Neutrophil (primary cell): Measurements from ENCODE around the gene USP48.

Source experiments
- H3K27ac ChIP-seq: fragments of 200-600 bp; sonication (generic); 2 replicates; pipeline ENCODE4 v1.5.1; 2016; ENCODE audit warnings: mild to moderate bottlenecking, moderate library complexity
- H3K27me3 ChIP-seq: fragments of 200-600 bp; sonication (generic); 2 replicates; pipeline ENCODE4 v1.6.0; 2016; ENCODE audit warnings: mild to moderate bottlenecking
- H3K36me3 ChIP-seq: fragments of 200-600 bp; sonication (generic); 2 replicates; pipeline ENCODE4 v1.5.1; 2017
- H3K4me1 ChIP-seq, 2 experiments: fragments of 200-600 bp in 1 of 2; sonication (generic) in 1 of 2; 1 replicate in 1 of 2; 2 replicates in 1 of 2; pipeline versions ENCODE4 v1.5.1 to v1.6.1; 2013 to 2016; ENCODE audit warnings: low read depth in 1 of 2, low read length in 1 of 2, mild to moderate bottlenecking in 1 of 2, moderate library complexity in 1 of 2; ENCODE audit not compliant: control insufficient read depth in 1 of 2, insufficient read depth in 1 of 2
- H3K4me3 ChIP-seq, 2 experiments: fragments of 200-600 bp in 1 of 2; sonication (generic) in 1 of 2; 1 replicate in 1 of 2; 2 replicates in 1 of 2; pipeline ENCODE4 v1.5.1; 2013 to 2016; ENCODE audit warnings: low read depth in 1 of 2, low read length in 1 of 2, mild to moderate bottlenecking in 1 of 2, moderate library complexity in 1 of 2
- H3K9me3 ChIP-seq: fragments of 200-600 bp; sonication (generic); 2 replicates; pipeline ENCODE4 v1.5.1; 2016
- TF ChIP-seq, protein P1 (sequence below): fragments of 200-600 bp; sonication (generic); IDR thresholded peaks from 2 replicates; pipeline ENCODE4 v1.5.1; 2016; ENCODE audit warnings: antibody characterized with exemption

Gene USP48

DNA sequence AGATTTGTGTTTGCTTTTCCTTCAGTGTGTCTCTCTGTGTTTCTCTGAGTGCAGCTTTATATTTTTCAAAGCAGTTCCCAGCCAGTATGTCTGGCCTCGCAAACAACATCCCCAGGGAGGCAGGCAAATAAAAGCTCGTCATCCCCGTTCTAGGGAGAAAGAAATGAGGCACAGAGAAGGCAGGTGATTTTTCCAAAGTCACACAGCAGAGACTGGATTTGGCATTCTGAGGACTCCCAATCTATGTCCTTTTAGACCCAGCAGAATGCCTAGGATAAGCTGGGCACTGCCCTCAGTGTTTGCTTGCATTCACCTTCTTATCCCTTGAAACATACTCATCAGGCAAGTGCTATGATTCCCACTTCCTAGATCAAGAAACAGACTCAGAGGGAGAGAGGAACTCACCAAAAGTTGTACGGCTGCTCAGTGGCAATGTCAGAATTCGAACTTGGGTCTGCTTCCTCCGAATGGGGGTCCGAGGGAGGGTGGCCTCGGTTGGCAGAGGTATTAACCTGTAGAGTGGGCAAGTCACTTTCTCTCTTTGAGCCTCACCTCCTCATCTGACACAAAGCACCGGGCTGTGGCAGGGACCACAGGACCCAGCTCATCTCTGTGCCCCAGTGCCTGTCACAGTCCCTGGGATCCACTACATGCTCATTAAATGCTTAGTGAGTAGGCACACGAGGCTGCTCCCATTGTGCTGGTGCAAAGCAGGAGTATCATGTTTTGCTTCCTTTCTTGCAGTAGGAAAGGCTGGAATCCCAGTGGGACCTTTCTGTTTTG, 118.0 kb downstream of the USP48 start:
- no peak overlapping the region for H3K27ac ChIP-seq

DNA sequence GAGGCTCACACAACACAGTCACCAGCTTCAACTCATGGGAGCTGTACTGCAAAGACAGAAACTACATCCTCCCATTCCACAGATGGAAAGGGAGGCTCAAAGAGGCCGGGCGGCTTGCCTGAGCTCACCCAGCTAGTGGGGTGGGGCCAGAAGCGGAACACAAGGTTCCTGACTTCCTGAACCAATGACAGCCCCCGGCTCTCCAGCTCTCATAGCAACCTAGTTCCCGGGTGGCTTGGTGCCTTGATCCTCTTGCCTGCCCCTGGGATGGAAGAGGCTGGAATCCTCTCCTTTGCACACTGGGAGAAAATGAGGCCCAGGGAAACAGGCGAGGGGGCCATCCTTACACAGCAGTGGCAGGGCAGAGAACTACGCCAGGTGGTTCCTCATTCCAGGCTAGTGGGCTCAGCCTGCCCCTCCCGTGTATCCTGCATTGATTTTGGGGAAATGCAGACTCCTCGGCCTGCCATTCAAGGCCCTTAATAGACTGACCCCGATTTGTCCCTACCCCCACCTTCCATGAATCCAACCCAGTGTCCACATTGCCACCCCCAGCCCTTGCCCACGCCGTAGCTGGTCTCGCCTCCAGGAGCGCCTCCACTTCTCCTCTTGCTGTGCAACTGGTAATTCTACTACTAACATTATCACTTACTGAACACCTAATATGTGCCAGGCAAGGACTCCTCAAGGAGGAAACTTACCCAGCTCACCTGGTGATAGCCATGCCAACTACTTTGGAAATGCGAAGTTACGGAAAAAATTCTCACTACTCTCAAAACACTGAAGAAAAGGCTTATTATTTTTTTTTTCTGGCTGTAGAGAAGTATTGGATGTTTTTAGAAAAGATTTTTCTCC, 118.8 kb downstream of the USP48 start:
- TF ChIP-seq, protein P1, sequence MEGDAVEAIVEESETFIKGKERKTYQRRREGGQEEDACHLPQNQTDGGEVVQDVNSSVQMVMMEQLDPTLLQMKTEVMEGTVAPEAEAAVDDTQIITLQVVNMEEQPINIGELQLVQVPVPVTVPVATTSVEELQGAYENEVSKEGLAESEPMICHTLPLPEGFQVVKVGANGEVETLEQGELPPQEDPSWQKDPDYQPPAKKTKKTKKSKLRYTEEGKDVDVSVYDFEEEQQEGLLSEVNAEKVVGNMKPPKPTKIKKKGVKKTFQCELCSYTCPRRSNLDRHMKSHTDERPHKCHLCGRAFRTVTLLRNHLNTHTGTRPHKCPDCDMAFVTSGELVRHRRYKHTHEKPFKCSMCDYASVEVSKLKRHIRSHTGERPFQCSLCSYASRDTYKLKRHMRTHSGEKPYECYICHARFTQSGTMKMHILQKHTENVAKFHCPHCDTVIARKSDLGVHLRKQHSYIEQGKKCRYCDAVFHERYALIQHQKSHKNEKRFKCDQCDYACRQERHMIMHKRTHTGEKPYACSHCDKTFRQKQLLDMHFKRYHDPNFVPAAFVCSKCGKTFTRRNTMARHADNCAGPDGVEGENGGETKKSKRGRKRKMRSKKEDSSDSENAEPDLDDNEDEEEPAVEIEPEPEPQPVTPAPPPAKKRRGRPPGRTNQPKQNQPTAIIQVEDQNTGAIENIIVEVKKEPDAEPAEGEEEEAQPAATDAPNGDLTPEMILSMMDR: no peak
- Histone ChIP-seq H3K4me1 (peaks cover 22 to 29% of the 10 kb centered on the region in 2 experiments), H3K27ac (no peak overlapping the region), H3K4me3 (peak overlapping the region; percentile 41 to 42), H3K27me3 (peaks cover 70% of the 10 kb centered on the region), H3K36me3 (no peaks in the 10 kb centered on the region), H3K9me3 (no peaks in the 10 kb centered on the region)

More for the DNA sequence above, 118.0 kb downstream of the USP48 start:
- no peaks in the 10 kb centered on the region for H3K9me3 ChIP-seq
- peaks cover 70% of the 10 kb centered on the region for H3K27me3 ChIP-seq
- no peaks in the 10 kb centered on the region for H3K36me3 ChIP-seq
- TF ChIP-seq, protein P1: no peak
- H3K4me1 ChIP-seq: peaks cover 30 to 37% of the 10 kb centered on the region in 2 experiments
- no peak overlapping the region for H3K4me3 ChIP-seq

DNA sequence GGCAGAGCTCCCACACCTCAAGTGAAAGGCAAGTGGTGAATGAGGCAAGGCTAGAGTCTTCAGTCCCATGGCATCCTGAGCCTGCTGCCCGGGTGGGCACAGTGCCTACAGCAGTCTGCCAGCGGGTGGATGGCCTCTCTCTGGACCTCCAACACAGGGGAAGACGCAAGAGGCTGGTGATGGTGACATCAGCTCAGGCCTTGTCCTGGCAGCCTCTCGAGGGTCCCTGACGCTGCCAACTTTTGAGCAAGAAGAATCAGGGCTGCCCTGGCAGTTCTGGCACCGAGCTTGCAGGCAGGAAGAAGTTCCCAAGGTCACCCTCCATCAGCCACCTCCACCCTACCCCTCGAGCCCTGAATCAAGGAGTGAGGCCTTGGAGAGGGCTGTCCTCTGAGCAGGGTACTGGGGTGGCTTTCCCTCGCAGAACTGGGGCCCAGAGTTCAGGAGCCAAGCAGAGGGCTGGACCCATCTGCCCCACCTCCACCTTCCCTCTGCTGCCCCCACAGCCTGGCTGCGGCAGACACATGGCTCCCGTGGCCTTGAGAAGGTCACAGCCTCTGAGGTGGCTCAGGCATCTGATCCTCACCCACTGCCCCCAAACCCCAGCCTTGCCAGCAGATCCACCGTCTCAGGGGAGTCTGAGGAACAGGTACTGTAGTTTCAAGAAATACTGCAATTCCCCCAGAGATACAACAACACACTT, 119.5 kb downstream of the USP48 start:
- Histone ChIP-seq H3K9me3 (no peaks in the 10 kb centered on the region), H3K27me3 (peaks cover 70% of the 10 kb centered on the region), H3K36me3 (no peaks in the 10 kb centered on the region), H3K27ac (no peak overlapping the region), H3K4me1 (peaks cover 16 to 23% of the 10 kb centered on the region in 2 experiments), H3K4me3 (no peak overlapping the region)
- TF ChIP-seq, protein P1: no peak

DNA sequence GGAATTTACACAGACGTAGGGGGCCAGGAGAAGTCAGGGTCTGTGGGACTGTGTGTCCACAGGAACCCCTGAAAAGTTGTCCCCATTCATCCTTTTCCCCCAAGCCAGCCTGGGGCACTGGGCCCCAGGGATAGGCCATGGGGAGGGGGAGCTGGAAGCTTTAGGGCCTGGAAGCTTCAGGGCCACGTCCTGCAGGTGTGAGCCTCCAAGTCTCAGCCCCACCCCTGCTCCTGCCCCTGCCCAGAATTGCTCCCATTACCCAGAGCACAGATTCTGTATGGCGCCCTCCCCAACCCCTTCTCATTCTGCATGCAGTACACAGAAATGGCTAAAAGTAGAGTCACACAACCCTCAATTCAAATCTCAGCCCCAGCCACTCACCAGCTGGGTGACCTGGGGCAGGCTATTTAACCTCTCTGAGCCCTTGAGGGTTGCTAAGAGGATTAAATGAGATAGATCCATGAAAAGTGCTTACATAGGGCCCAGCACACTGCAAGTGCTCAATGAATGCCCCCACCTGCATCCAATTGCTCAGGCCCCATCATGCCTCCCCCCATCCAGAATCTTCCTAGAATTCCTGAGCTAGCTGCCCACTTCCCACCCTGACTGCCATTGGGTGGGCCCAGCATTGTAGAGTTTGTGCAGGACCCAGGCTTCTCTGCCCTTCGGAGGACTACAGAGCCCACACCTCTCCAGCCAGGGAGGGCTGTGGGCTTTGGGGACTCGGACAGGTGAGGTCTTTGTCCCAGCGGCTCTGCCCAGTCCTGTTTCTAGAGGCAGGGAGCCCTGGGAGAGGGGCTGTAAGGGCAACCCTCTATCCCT, 120.3 kb downstream of the USP48 start:
- peaks cover 16 to 23% of the 10 kb centered on the region in 2 experiments for H3K4me1 ChIP-seq
- TF ChIP-seq, protein P1: no peak
- no peak overlapping the region for H3K4me3 ChIP-seq
- H3K27me3 ChIP-seq: peaks cover 70% of the 10 kb centered on the region
- no peak overlapping the region for H3K27ac ChIP-seq
- no peaks in the 10 kb centered on the region for H3K36me3 ChIP-seq
- no peaks in the 10 kb centered on the region for H3K9me3 ChIP-seq

DNA sequence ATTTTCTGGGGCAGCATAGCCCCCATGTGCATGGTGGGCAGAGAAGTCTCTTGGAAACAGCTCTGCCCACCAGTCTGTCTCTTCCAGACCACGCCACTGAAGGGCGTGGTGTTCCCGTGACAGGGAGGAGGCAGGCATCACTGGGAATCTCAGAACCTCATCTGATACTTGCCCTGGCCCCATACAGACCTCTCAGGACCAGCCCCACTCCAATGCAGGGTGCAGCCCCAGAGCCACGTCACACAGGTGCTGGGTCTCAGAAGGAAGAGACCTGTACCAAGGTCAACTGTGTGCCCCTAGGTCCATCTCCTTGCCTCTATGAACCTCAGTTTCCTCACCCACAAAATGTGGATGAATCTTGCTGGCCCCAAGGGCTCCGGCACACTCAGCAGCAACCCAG, 121.1 kb downstream of the USP48 start:
- peaks cover 16 to 23% of the 10 kb centered on the region in 2 experiments for H3K4me1 ChIP-seq
- TF ChIP-seq, protein P1: no peak
- peaks cover 70% of the 10 kb centered on the region for H3K27me3 ChIP-seq
- no peak overlapping the region for H3K4me3 ChIP-seq
- H3K36me3 ChIP-seq: no peaks in the 10 kb centered on the region
- no peaks in the 10 kb centered on the region for H3K9me3 ChIP-seq
- no peak overlapping the region for H3K27ac ChIP-seq
